Activated CD4-positive, alpha-beta memory T cell treated with anti-CD3 and anti-CD28 coated beads for 36 hours (primary cell): ENCODE measurements around the gene CZIB. TPM values are rescaled to one million over a fixed set of nuclear protein-coding genes. Genes with fewer than 3 reads are reported as not detected.
A peak's percentile ranks its signal among the peaks of the same experiment; 100 is the strongest.
"Not testable (repeated sequence)": the region's sequence is repeated elsewhere in the genome, so short reads cannot be mapped to it uniquely, and the experiment has no call there.

Experiments used
- CTCF ChIA-PET: fragments of 350-600 bp; sonication (Branson Sonifier 250); formaldehyde crosslinking; loops from one replicate; lab custom pipeline; 2021; ENCODE audit warnings: antibody characterized with exemption, inconsistent platforms; lab: Charles Lee
- POLR2A ChIA-PET: fragments of 350-600 bp; sonication (Branson Sonifier 250); formaldehyde crosslinking; loops from one replicate; lab custom pipeline; 2021; ENCODE audit warnings: antibody characterized with exemption; lab: Charles Lee
- DNase-seq: peaks from one replicate; pipeline ENCODE4 v3.0.0-alpha.2; 2020
- H3K27ac Mint-ChIP-seq: one replicate; pipeline ENCODE4 v1.8.0; 2021; ENCODE audit warnings: mixed read lengths
- H3K27me3 Mint-ChIP-seq: one replicate; pipeline ENCODE4 v1.8.0; 2021; ENCODE audit warnings: mixed read lengths
- H3K36me3 Mint-ChIP-seq: one replicate; pipeline ENCODE4 v1.8.0; 2021; ENCODE audit warnings: mixed read lengths
- H3K4me1 Mint-ChIP-seq: one replicate; pipeline ENCODE4 v1.8.0; 2021; ENCODE audit warnings: low read depth, mixed read lengths
- H3K4me3 Mint-ChIP-seq: one replicate; pipeline ENCODE4 v1.8.0; 2021; ENCODE audit warnings: mild to moderate bottlenecking, mixed read lengths
- H3K9me3 Mint-ChIP-seq: one replicate; pipeline ENCODE4 v1.8.0; 2021; ENCODE audit warnings: mixed read lengths
- intact Hi-C: fragments of 100-400 bp; cut with micrococcal nuclease; formaldehyde crosslinking; loops from one replicate; pipeline ENCODE4 v1.15.1; 2023
- total RNA-seq, 2 experiments: library from RNA; stranded (reverse); gene quantifications; one replicate each; pipeline ENCODE4 v1.2.3, GENCODE V29; 2021

The CZIB gene
- total RNA-seq, 2 experiments from 2014 or later = 34.0 to 37.4 TPM

DNA sequence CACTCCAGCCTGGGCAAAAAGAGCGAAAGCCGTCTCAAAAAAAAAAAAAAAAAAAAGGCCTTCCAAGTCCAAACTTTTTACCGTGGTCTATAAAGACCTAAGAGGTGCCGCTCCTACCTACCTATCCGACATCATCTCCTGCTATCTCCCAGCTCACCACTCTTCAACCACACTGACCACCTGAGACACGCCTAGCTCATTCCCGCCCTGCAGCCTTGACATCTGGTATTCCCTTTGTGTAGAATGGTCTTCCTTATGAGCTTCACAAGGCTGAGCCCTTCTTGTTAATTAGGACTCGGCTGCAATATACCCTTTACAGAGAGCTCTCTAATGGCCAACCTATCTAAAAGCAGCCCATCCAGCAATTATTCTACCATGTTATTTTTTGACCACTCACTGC, 17.2 kb upstream of the CZIB start:
- H3K4me3 Mint-ChIP-seq = peak overlapping the region; percentile 97
- peak overlapping the region; percentile 85 for H3K27ac Mint-ChIP-seq
- CTCF ChIA-PET = interaction anchor here (1.1 kb wide), 1 partner anchor 156 kb away, joined by 4 read pairs; no protein-coding TSS in a partner anchor
- H3K36me3 Mint-ChIP-seq = peaks cover 24% of the 10 kb centered on the region
- intact Hi-C loops = loop anchor here (1.0 to 2.0 kb wide), 4 partner anchors 17 to 89 kb away; partner anchors contain the start of genes CPT2 and CZIB
- no peaks in the 10 kb centered on the region for H3K27me3 Mint-ChIP-seq
- POLR2A ChIA-PET = interaction anchor here (1.1 to 1.3 kb wide), 2 partner anchors 18 to 176 kb away, joined by 3 read pairs; no protein-coding TSS in a partner anchor
- H3K9me3 Mint-ChIP-seq = no peaks in the 10 kb centered on the region
- no peak for DNase-seq
- peaks cover 26% of the 10 kb centered on the region for H3K4me1 Mint-ChIP-seq

DNA sequence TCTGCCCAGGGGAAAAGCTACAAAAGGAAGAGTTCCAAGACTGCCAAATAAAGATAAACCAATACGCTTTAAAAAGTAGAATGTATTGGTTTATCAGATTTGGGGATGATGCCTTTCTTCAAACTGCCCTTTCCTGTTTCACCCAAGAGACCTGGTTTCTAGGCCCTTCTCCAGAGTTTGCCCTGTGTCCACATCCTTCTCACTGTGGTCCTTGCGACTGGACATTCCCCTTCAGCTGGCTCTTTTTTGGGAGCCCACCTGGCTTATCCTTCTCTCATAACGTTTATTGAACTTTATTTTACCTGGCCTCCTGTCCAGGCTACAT, 490 bp upstream of the CZIB start:
- H3K9me3 Mint-ChIP-seq = no peaks in the 10 kb centered on the region
- peak overlapping the region; percentile 89 for H3K4me3 Mint-ChIP-seq
- POLR2A ChIA-PET = interaction anchor here (1.2 kb wide), 2 partner anchors 18 kb away, joined by 3 to 4 read pairs; partner anchors contain the start of gene MAGOH
- CTCF ChIA-PET = interaction anchor here (1.2 kb wide), 1 partner anchor 38 kb away, joined by 3 read pairs; no protein-coding TSS in a partner anchor
- no peak for DNase-seq
- H3K27ac Mint-ChIP-seq = peak overlapping the region; percentile 95
- H3K4me1 Mint-ChIP-seq = peaks cover 21% of the 10 kb centered on the region
- intact Hi-C loops = loop anchor here (1.0 to 2.0 kb wide), 4 partner anchors 17 to 855 kb away; partner anchors contain the start of genes CC2D1B, CPT2 and MAGOH
- peaks cover 11% of the 10 kb centered on the region for H3K36me3 Mint-ChIP-seq
- no peaks in the 10 kb centered on the region for H3K27me3 Mint-ChIP-seq

- intact Hi-C loops = loop anchor here (1.0 to 2.0 kb wide), 4 partner anchors 19 to 853 kb away; partner anchors contain the start of genes CC2D1B, CPT2 and MAGOH
- ChIA-PET POLR2A (interaction anchor here (1.2 to 1.5 kb wide), 4 partner anchors 18 to 24 kb away, joined by 3 to 5 read pairs (median 3); no protein-coding TSS in a partner anchor), CTCF (no interaction called here)
- no peaks in the 10 kb centered on the region for H3K9me3 Mint-ChIP-seq
- H3K27me3 Mint-ChIP-seq = no peaks in the 10 kb centered on the region
- peak overlapping the region; percentile 95 for H3K27ac Mint-ChIP-seq
- H3K4me3 Mint-ChIP-seq = peak overlapping the region; percentile 89
- peaks cover 21% of the 10 kb centered on the region for H3K4me1 Mint-ChIP-seq
- H3K36me3 Mint-ChIP-seq = peaks cover 9% of the 10 kb centered on the region
- DNase-seq = no peak
Observed at GRCh38 chr1:53219711-53220110, 723 bp downstream of the CZIB start.

GRCh38 chr1:53218201-53218600, 2.2 kb downstream of the CZIB start:
- H3K36me3 Mint-ChIP-seq = peaks cover 20% of the 10 kb centered on the region
- H3K4me3 Mint-ChIP-seq = no peak overlapping the region
- POLR2A ChIA-PET = no interaction called here

DNA sequence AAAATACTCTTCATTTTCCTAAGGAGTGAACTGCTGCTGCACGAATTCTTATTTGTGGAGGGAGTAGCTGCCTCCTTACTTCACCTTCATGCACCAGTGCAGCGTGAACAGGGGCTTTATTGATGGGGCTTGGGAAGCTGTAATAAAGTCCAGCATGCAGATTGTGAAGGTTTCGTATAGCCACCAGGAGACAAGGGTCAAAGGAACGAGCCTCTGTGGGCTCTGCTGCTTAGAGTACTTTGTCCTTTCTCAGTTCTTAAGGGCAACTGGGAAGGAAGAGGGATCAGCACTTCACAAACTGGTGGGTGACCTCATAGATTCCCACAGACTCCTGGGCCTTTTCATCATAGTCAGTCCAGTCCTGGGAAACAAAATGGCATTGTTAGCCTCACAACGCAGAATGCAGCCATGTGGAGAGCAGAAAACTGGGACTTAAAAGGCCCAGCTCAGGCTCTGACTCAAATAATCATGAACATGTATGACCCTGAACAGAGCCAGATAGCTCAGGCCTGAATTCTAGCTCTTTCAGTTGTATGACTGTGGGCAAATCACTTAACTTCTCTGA, 6.0 kb downstream of the CZIB start:
- DNase-seq = no peak
- intact Hi-C loops = no loop called here
- ChIA-PET CTCF (interaction anchor here (0.9 kb wide), 1 partner anchor 32 kb away, joined by 5 read pairs; no protein-coding TSS in a partner anchor), POLR2A (interaction anchor here (0.6 to 1.4 kb wide), 2 partner anchors 12 to 17 kb away, joined by 3 read pairs; no protein-coding TSS in a partner anchor)
- peaks cover 40% of the 10 kb centered on the region for H3K36me3 Mint-ChIP-seq
- H3K9me3 Mint-ChIP-seq = no peaks in the 10 kb centered on the region
- H3K27me3 Mint-ChIP-seq = no peaks in the 10 kb centered on the region
- no peak overlapping the region for H3K27ac Mint-ChIP-seq
- peaks cover 10% of the 10 kb centered on the region for H3K4me1 Mint-ChIP-seq
- no peak overlapping the region for H3K4me3 Mint-ChIP-seq

More at GRCh38 chr1:53218201-53218600, 2.2 kb downstream of the CZIB start:
- Mint-ChIP-seq H3K4me1 (peaks cover 21% of the 10 kb centered on the region), H3K27ac (no peak overlapping the region), H3K27me3 (no peaks in the 10 kb centered on the region), H3K9me3 (no peaks in the 10 kb centered on the region)
- DNase-seq = no peak
- CTCF ChIA-PET = no interaction called here
- intact Hi-C loops = no loop called here

DNA sequence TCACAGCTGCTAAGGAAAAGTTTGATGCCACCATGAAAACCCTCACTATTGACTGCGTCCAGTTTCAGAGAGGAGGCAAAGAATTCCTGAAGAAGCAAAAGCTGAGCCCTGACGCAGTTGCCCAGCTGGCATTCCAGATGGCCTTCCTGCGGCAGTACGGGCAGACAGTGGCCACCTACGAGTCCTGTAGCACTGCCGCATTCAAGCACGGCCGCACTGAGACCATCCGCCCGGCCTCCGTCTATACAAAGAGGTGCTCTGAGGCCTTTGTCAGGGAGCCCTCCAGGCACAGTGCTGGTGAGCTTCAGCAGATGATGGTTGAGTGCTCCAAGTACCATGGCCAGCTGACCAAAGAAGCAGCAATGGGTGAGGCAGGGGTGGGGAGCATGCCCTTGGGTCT, 9.5 kb downstream of the CZIB start:
- POLR2A ChIA-PET = no interaction called here
- H3K9me3 Mint-ChIP-seq = peaks cover 11% of the 10 kb centered on the region
- no peaks in the 10 kb centered on the region for H3K4me1 Mint-ChIP-seq
- H3K4me3 Mint-ChIP-seq = no peak overlapping the region
- intact Hi-C loops = no loop called here
- H3K27ac Mint-ChIP-seq = no peak overlapping the region
- CTCF ChIA-PET = no interaction called here
- no peak for DNase-seq
- peaks cover 57% of the 10 kb centered on the region for H3K36me3 Mint-ChIP-seq
- H3K27me3 Mint-ChIP-seq = no peaks in the 10 kb centered on the region

DNA sequence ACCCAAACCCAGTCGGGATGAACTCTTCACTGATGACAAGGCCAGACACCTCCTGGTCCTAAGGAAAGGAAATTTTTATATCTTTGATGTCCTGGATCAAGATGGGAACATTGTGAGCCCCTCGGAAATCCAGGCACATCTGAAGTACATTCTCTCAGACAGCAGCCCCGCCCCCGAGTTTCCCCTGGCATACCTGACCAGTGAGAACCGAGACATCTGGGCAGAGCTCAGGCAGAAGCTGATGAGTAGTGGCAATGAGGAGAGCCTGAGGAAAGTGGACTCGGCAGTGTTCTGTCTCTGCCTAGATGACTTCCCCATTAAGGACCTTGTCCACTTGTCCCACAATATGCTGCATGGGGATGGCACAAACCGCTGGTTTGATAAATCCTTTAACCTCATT, 10.1 kb downstream of the CZIB start:
- CTCF ChIA-PET = no interaction called here
- peaks cover 12% of the 10 kb centered on the region for H3K9me3 Mint-ChIP-seq
- no peaks in the 10 kb centered on the region for H3K4me1 Mint-ChIP-seq
- H3K36me3 Mint-ChIP-seq = peaks cover 61% of the 10 kb centered on the region
- H3K27ac Mint-ChIP-seq = no peak overlapping the region
- no peak overlapping the region for H3K4me3 Mint-ChIP-seq
- intact Hi-C loops = no loop called here
- POLR2A ChIA-PET = no interaction called here
- no peaks in the 10 kb centered on the region for H3K27me3 Mint-ChIP-seq
- no peak for DNase-seq

DNA sequence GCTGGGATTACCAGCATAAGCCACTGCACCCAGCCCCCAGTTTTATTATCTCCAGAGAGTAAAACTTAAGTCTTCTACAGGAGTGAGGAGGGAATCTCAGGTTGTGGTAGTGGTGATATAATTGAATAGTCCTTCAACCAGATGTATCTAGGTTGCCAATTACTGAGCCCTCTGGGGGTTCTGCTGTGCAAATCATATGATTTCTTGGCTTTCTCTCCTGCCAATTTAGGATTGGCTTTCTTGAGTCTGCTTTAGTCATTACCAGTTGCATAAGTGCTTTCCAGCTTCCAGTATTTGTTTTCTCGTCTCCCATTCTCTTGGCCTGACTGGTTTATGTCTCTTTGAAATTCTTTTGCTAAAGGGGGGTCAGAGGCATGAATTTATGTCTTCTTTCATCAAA, 12.7 kb downstream of the CZIB start:
- no peaks in the 10 kb centered on the region for H3K27me3 Mint-ChIP-seq
- H3K4me1 Mint-ChIP-seq = no peaks in the 10 kb centered on the region
- intact Hi-C loops = no loop called here
- no peak for DNase-seq
- H3K9me3 Mint-ChIP-seq = peaks cover 19% of the 10 kb centered on the region
- H3K36me3 Mint-ChIP-seq = peaks cover 71% of the 10 kb centered on the region
- ChIA-PET POLR2A (no interaction called here), CTCF (no interaction called here)
- no peak overlapping the region for H3K27ac Mint-ChIP-seq
- H3K4me3 Mint-ChIP-seq = no peak overlapping the region

DNA sequence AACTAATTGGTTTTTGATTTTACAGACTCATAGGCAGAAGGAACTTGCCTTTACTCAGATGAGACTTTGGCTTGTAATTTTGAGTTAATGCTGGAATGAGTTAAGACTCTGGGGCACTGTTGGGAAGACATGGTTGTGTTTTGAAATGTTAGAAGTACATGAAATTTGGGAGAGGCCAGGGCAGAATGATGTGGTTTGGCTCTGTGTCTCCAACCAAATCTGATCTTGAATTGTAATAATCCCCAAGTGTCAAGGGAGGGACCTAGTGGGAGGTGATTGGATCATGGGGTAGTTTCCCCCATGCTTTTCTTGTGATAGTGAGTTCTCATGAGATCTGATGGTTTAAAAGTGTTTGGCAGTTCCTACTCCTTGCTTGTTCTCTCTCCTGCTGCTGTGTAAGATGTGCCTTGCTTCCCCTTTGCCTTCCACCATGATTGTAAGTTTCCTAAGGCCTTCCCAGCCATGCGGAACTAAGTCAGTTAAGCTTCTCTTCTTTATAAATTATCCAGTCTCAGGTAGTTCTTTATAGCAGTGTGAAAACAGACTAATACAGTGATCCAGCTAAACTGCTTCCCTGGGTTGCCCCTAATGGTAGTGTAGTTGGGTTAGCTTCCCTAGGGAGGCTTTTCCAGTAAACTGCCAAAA, 13.6 kb downstream of the CZIB start:
- no peaks in the 10 kb centered on the region for H3K27me3 Mint-ChIP-seq
- no peaks in the 10 kb centered on the region for H3K4me1 Mint-ChIP-seq
- no peak for DNase-seq
- POLR2A ChIA-PET = no interaction called here
- intact Hi-C loops = no loop called here
- CTCF ChIA-PET = no interaction called here
- no peak overlapping the region for H3K4me3 Mint-ChIP-seq
- no peak overlapping the region for H3K27ac Mint-ChIP-seq
- H3K9me3 Mint-ChIP-seq = peaks cover 19% of the 10 kb centered on the region
- peaks cover 71% of the 10 kb centered on the region for H3K36me3 Mint-ChIP-seq

GRCh38 chr1:53206083-53206685, 14.2 kb downstream of the CZIB start:
- Mint-ChIP-seq H3K36me3 (peaks cover 71% of the 10 kb centered on the region), H3K9me3 (peaks cover 19% of the 10 kb centered on the region)
- DNase-seq, intact Hi-C loops, H3K27ac Mint-ChIP-seq, H3K4me1 Mint-ChIP-seq, H3K27me3 Mint-ChIP-seq, H3K4me3 Mint-ChIP-seq, POLR2A ChIA-PET, CTCF ChIA-PET: not testable (repeated sequence)

DNA sequence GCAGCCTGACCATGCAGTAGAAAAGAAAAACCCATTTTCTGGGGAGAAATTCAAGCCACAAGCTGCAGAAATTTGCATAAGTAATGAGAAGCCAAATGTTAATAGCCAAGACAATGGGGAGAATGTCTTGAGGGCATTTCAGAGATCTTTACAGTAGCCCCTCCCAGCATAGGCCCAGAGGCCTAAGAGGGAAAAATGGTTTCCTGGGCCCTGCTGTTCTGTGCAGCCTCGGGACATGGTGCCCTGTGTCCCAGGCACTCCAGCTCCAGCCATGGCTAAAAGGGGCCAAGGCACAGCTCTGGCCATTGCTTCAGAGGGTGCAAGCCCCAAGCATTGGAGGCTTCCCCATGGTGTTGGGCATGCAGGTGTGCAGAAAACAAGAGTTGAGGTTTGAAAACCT, 14.9 kb downstream of the CZIB start:
- DNase-seq, H3K4me3 Mint-ChIP-seq, CTCF ChIA-PET, H3K27me3 Mint-ChIP-seq, POLR2A ChIA-PET, H3K27ac Mint-ChIP-seq, H3K4me1 Mint-ChIP-seq, intact Hi-C loops: not testable (repeated sequence)
- H3K9me3 Mint-ChIP-seq = peaks cover 19% of the 10 kb centered on the region
- peaks cover 70% of the 10 kb centered on the region for H3K36me3 Mint-ChIP-seq

- Mint-ChIP-seq H3K27ac (no peak overlapping the region), H3K9me3 (peaks cover 19% of the 10 kb centered on the region), H3K4me1 (peaks cover under 1% of the 10 kb centered on the region), H3K27me3 (no peaks in the 10 kb centered on the region), H3K36me3 (peaks cover 56% of the 10 kb centered on the region), H3K4me3 (no peak overlapping the region)
- intact Hi-C loops = no loop called here
- no peak for DNase-seq
- ChIA-PET CTCF (interaction anchor here (1.3 kb wide), 1 partner anchor 21 kb away, joined by 4 read pairs; no protein-coding TSS in a partner anchor), POLR2A (no interaction called here)
Observed at GRCh38 chr1:53203466-53203865, 17.0 kb downstream of the CZIB start.
